NCI-H524 treated with DMSO at 0.1 percent for 48 hours (cell line): ENCODE results near the gene GRIK4.
A peak's percentile ranks its signal among the peaks of the same experiment; 100 is the strongest.
"Not testable (repeated sequence)": the region's sequence is repeated elsewhere in the genome, so short reads cannot be mapped to it uniquely, and the experiment has no call there.

ENCODE experiments used
- DNase-seq: peaks from one replicate; lab custom pipeline; 2025; lab: John Stamatoyannopoulos, UW

Gene GRIK4

DNA sequence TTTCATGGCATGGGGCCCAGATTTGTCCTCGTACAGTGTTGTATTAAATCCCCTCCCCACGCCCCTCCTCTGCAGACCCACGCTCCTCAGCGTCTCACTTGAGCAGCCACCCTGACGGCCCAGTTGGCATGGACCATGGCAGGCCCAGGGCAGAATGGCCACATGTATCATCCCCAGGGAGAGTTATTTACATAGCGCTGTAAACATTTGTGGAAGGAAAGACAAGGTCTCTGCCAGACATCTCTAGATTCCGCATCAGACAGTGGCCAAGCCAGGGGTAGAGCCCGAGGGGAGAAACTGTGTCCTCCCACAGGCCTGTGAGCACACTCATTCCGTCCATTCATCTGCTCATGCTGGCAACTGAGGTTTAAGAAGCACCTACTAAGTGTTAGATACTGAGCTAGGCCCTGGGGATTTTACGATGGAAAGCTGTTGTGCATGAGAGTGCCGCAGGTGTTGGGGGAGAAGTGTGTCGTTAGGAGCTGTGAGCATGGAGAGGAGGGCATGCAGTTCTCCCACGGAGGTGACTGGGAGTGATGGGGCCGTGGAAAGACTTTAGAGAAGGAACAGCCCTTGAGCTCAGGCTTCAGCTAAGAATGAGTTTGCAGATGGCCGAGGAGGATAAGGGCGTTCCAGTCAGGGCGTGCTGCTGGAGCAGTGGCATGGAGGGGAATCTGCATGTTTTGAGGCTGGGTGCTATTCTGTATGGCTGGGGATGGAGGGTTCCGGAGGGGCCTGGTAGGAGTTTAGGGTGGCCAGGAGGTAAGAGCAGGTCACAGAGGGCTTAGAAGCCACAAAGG, 94.9 kb downstream of the GRIK4 start:
- DNase-seq = no peak

DNA sequence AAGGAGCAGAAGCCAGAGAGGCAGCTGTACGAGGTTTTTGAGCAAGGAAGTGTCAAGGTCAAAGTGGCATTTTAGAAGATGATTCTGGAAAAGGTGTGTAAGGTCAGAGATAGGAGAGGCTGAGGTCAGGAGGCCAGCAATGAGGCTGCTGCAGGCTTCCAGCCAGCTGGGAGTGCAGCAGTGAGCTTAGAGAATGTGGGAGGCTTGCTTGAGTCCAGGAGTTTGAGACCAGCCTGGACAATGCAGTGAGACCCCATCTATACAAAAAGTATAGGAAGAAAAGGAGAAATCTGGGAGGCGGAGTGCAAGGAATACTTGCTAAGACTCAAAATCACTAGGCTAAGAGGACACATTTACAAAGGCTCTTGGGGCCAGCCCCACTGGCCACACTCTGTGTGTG, 96.5 kb downstream of the GRIK4 start:
- DNase-seq = no peak

DNA sequence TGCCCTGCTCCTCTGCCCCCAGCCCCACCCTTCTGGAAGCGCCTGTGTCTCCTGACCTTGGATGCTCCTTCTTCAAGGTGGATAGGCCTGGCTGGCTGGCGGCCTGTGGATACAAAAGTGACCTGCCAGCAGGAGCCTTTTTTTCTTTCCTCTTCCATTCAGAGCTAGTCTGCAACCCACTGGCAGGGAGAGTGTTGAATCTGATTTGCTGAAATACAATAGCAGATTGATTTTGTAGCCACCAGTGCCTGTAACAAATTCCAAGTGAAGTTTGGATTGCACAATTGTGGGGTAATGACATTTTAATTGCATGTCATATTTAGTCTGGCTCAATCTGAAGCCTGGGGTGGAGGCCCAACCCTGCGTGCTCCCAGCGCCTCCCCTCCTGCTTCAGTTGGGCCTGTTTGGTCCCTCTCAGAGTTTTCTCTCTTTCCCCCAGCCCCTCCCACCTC, 97.2 kb downstream of the GRIK4 start:
- DNase-seq = no peak

DNA sequence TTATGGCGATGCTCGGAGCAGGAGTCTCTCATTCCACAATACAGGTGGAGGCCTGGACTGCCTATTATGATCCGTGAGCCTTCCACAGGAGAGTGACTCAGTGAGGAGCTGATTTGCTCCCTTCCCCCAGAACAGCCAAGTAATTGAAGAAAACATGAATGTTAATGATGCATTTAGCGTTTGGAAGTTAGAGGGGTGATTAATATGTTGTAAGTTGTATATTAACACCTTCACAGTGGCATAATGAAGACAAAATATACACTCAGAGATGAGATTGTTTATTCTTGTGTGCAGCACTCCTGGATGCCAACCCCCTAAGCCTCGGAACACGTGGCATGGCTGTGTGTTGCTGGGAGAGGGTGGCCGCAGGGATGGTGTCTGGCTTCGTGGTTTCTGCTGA, 98.6 kb downstream of the GRIK4 start:
- DNase-seq = no peak

DNA sequence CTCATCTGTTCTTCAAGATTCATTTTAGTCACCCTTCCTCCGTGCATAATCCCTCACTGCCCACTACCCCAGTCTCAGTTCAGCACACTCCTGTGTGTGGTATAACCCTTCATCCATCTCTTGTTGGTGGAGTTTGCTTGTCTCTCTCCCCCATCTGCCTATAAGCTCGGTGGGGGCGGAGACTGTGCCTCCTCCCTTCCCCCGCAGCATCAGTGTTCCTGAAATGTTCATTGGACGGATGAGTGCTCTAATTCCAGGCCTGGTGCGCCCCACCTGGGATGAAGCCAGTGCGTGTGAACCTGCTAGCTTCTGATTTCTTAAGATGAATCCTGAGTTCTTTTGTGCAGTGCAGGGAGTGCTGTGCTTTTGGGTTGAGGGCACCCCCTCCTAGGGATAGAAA, 100.0 kb downstream of the GRIK4 start:
- no peak for DNase-seq

DNA sequence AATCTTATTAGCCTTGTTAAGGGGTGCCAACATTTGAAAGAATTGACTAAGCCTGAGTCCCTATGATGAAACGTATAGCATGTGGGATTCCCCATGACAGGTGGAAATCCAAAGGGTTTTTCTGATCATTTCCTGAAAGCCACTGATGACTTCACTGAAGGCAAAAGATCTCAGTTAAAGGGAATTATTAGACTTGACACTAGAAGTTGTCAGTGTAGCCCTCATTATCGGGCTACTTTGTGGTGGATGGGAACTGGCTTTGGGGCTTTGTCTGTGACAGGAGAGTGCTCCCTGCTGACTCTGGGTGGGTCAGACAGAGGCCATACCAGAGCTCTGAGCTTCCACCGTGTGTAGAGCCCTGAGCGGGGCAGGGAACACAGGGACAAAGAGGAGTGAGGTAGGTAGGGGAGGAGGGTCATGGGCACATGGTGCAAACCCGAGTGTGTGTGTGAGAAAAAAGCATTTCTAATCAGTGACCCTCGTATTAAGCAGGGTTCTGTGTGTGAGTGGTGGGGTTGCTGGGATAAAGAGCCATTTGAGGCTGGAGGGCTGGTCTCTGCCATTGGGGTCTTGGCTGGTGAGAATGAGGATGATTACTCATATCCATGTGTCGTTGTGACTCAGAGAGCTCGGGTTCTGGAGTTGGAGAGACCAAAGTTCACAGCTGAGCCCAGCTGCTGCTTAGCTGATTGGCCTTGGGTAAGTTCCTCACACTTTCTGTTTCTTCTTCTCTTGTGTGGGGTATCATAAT, 101.1 kb downstream of the GRIK4 start:
- DNase-seq = no peak

DNA sequence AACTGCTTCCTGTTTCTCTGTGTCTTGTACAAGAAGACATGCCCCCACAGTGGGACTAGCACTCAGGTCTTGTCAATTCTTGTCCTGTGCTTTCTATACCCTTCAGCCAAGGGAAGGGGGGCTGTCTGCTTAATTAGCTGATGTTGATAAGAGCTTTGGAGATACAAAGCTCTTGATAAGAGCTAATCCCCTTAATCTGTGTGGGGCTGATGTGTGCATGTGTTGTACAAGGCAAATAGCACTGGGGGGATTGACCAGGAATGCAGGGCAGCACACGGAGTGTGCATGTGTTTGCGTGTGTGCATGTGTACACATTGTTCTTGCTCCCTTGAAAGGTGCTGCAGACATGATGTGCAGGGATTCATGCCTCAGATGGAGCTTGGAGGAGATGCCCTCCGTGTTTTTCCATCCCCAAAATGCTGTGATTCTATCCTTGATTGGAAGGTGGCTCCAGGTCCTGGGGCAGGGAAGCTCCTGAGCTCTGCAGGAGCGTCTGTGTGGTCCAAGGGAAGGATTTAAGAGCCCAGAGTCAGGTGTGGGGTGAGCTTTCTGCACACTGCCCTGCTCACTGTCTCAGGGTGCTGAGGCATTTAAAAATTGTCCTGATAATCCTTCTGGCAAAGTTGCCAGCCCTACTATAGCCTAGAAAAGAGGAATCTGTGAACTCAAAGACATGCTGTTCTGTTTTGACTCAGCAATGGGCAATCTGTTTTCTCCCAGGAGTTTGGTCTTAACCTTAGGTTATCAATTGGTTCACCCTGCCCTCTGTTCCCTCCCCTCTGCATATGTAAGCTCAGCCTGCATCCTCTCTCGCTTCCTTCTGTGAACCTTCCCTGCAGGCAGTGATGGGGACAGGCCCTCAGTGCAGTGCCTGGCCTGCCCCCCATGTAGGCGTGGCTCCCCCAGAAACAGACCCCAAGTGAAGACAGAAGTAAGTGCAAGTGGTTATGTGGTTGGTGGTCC, 102.0 kb downstream of the GRIK4 start:
- DNase-seq = no peak

DNA sequence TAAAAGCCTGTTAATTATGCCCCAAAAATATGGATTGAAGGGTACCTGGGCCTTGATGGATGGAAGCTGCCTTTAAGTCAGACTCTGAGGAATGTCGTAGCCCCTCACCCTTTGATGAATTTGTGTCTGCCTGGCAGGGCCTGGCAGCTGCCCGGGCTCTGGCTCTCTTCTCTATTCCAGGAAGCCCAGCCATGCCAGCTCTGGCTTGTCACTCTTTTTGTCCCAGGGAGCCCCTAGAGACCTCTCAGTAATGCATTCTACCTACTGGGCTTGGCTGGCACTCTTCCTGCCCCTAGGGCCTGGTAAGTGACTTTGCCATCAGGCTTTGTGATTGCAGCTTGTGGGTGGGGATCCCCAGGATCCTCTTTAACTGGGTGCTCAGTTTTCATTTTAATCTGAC, 103.8 kb downstream of the GRIK4 start:
- no peak for DNase-seq

DNA sequence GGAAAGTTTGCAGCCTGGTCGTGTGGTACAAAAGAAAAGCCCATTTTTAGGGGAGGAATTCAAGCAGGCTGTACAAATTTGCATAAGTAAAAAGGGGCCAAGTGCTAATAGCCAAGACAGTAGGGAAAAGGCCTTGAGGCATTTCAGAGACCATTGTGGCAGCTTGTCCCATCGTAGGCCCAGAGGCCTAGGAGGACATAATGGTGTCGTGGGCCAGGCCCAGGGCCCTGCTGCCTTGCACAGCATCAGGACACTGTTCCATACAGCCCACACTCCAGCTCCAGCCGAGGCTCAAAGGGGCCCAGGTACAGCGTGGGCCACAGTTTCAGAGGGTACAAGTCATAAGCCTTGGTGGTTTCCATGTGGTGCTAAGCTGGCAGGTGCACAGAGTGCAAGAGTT, 106.9 kb downstream of the GRIK4 start:
- no peak for DNase-seq

DNA sequence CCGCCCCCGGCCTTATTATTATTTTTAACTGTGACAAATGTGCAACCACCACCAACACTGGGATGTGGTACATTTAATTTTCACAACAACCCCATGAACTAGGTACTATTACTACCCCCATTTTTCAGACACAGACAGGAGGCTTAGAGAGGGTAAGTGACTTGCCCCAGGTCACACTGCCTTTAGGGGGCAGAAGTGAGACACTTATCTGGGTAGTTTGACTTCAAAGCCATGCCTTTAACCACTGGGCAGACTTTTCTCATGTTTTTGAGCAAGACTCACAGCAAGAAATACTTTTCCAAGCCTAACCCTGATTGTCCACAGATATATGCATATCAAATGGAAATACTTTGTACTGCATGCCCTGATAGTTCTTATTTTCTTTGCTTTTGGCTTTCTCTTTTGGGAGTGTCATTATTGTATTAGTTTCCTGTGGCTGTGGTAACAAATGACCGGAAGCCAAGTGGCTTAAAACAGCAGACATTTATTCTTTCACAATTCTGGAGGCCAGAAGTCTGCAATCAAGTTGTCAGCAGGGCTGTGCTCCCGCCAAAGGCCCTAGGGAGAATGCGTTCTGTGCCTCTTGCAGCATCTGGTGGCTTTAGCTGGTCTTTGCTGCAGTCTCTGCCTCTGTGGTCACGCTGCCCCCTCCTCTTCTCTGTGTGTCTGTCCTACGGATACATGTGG, 110.8 kb downstream of the GRIK4 start:
- DNase-seq = no peak

DNA sequence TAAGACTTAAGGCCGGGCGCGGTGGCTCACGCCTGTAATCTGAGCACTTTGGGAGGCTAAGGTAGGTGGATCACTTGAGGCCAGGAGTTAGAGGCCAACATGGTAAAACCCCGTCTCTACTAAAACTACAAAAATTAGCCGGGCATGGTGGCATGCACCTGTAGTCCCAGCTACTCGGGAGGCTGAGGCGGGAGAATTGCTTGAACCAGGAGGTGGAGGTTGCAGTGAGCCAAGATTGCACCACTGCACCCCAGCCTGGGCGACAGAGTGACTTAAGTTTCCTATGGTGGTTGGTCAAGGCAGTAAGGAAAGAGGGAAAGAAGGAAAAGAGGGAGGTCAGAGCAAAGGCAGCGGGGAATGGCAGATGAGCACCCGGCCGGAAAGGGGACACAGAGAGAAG, 113.4 kb downstream of the GRIK4 start:
- DNase-seq = not testable (repeated sequence)

DNA sequence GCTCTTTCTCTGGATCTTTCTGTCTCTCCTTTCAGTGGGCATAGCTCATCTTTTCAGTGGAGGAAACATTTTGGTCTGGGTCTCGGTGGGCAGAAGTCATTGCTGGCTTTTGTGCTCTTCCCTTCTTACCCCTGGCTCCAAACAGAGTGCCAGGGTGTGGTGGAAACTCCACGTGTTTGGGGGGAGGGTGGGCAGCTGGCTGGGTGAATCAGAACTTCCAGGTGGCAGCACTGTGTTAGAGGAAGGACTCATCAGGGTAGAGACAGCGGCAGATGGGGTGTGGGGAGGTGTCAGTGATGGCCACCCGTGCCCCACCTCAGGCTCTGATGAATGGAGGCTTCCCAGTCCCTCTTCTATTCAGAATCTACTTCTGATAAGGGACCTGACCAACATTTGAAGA, 114.0 kb downstream of the GRIK4 start:
- DNase-seq = peak; percentile 43

DNA sequence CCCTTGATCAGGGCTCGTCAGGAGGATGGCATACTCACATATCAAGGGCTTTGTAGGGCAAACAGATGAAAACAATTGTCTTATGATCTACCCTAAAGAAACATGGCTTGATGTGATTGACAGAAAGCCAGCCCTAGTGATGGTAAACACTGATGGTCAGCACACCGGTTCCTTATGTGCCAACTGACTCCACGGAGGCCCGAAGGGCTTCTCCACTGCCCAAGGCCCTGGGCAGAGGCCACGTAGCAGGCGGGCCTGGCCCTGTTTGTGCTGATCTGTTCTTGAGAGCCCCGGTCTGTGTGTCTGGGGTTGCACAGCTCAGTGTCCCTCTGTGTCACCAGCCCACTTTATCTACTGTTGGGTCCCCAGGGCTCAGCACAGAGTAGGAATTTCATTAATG, 115.2 kb downstream of the GRIK4 start:
- DNase-seq = no peak

DNA sequence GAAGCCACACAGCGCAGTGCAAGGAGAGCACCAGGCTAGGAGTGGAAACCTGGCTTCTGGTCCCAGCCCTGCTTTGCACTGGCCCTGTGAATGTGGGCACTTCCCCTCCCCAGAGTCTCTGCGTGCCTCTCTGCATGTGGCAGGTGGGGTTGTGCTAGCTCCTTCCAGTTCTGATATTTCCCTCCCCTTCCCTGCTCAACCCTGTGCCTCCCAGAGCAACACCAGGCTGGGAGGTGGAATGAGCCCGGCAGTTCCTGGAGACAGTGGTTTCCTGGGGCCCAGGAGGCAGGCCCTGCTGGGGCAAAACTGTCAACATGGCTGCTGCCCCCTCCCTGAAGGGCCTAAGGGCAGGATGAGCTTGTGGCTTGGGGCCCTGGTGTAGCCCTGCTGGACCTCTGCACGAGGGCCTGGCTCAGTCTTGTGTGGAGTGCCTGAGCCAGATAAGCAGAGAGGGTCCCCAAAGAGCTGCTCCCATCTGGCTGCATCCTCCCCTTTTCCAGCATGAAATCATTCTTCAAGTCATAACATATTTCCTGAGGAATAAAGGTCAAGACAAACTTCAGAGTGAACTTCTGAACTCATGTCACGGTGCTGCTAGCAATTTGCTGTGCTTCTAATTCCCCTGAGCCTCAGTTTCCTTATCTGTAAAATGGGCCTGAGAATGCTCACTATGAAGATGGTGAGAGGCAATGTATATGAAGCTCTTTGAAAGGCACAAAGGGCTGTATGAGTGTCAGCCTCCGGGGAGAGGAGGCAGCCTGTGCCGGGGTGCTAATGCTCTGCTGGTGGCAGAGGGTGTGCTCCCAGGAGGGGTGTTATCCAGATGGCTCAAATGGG, 116.0 kb downstream of the GRIK4 start:
- DNase-seq = no peak

DNA sequence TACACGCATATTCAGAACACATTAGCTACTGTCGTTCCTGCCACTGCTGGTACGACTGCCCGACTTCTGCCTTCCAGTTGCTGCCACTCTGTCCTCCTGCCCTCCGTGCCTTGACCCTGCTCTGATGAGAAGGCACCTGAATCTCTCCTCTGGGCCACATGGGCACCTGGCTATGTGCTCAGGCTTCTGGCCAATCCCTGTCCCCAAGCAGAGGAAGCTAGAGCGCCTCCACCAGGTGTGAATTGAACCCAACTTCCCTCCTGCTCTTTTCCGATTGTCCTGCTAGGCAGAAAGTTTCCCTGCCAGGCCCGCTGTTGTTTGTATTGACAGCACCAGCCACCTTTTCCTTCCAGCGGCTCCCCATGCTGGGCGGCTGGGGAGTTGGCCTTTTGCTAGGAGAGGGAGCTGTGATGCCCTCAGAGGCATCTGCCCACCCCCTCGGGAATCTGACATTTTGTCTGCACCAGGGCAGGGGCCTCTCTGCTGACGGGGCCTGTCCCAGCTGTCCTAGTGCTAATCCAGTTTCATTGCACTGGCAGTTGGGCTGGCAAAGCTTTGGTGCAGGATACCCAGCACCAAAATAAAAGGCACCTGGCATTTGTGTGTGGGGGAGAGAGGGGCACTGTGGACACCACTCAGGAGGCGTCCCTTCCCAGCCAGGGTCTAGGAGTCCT, 118.0 kb downstream of the GRIK4 start:
- no peak for DNase-seq

DNA sequence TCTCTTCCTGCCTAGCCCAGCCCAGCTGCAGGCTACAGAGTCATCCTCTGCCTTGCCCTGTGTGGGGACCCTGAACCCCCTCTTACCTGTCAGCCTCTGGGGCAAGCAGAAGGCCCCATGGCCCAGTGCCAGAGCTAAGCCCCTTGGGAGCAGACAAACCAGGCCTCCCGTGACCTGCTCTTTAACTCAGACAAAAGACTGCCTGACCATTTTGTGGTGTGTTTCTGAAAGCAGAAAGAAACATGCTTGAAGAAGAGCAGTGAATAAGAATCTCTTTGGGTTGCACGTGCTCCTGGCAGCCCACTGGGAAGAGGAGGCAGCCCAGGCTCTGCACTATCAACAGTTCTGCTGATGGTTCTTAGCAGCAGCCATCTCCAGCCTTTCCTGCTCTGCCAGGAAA, 118.6 kb downstream of the GRIK4 start:
- no peak for DNase-seq

DNA sequence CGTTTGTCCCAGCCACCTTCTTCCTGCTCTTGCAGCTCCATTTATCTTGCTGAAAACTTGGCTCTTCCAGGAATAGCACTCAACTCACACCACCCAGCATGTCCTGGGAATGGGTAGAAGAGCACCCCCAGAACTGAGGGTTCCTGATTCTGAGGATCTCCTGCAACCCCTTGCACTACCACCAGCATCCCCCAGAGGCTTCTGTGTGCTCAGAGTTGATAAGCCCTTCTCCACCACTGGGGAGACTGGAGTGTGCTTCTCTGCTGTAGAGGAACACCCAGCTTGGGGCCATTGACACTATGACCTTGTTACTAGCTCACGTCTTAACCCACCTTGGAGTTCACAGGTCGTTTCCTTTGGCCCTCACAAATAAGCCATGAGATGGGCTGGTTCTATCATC, 121.0 kb downstream of the GRIK4 start:
- no peak for DNase-seq

DNA sequence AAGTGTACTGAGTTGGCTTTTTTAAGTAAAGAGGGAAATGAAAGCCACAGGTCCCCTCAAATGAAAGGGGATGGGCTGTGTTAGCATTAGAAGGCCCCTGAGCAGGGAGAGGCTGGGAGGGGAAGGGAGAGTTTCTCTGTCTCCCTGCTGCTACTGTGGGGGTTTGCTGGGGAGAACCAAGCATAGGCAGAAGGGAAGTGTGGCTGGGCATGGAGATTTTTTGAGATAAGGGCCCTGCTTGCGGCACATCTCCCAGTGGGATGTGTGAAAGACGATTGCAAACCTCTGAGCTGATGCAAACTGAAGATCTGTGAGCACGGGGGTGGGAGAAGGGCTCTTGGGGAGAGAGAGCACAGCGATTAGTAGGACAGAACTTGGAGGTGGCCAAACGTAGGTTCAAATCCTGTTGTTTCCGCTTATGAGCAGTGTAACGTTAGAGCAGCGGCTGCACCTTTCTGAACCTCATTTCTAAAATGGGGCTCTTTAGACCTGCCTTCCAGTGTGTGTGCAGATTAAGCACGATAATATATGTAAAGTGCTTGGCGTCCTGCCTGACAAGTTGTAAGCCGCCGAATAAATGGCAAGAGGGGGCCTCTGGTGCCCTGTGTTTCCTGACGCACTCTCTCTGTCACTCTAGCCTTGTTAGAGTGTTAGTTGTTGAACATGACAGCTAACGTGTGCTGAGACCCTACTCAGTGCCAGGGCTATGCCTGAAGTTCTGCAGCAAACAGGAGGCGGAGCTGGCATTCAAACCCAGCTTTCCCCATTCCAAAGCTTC, 122.3 kb downstream of the GRIK4 start:
- no peak for DNase-seq

DNA sequence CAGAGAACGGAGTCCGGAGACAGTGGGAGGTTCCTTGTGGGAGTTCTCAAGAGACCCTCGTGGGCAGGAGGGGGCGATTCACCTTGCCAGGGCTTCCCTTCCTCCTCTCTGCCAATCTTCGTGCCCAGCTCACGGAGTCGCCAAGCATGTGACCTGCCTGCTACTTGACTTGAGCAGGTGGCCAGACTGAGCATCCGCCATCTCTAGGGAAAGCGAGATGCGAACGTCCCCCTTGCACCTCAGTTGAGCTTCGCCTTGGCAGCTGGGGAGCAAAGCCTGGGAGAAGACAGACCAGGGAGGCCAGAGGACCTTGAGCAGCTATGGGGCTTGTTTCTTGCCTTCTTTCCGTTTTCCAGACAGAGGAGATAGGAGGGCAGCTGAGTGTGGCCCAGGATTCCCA, 123.2 kb downstream of the GRIK4 start:
- DNase-seq = no peak
